ENCODE measurements around the gene OSR1. TPM values are rescaled to one million over a fixed set of nuclear protein-coding genes. Genes with fewer than 3 reads are reported as not detected.

Gene OSR1
- polyA plus RNA-seq, 1 of the 3 experiments (the other 2 are of a cell fraction), result 76.6 TPM

DNA sequence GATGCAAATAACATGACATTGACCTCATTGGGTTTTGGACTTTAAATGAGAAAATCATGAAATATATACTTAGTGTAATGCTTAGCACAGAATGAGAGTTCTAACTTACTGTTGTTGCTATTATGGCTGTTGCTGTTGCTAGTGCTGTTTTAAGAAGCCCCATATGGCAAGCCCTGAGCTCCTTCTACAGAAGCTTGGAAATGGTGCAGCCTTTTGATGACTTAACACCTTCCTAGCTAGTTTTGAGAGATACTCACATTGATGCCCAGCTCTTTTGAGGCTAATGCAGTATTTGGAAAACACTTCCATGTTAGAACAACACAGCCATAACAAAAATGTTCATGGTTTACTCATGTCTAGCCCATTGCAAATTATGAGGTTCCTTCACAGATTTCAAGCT is 30.9 kb downstream of the OSR1 start:
- DNase-seq, result no peak
- POLR2A ChIA-PET, result no interaction called here

GRCh38 chr2:19321946-19322345 is 36.5 kb downstream of the OSR1 start:
- no peak overlapping the region for H3K4me3 ChIP-seq (ENCODE audit: low read depth in 2 of 2, low read length in 1 of 2)
- H2AFZ ChIP-seq (ENCODE audit: low read depth), result no peak overlapping the region
- TF ChIP-seq PBX3 (IDR thresholded peaks at IDR 0.05) (0 out of 2 replicates have a peak, but pooled peaks have one; percentile 6), ZBTB33 (IDR thresholded peaks at IDR 0.05; ENCODE audit: borderline replicate concordance, low read depth) (no peak), TCF12 (IDR thresholded peaks at IDR 0.05) (peak; percentile 12; the same call in 1 of the 2 replicates)
- H3K36me3 ChIP-seq (replicated peaks in 1 of 2; ENCODE audit: control insufficient read depth in 1 of 2, insufficient read depth in 2 of 2, low read length in 1 of 2), result no peaks in the 10 kb centered on the region
- H3K79me2 ChIP-seq (ENCODE audit: insufficient read depth), result no peaks in the 10 kb centered on the region
- H3K9me3 ChIP-seq, result no peaks in the 10 kb centered on the region
- H3F3A ChIP-seq (replicated peaks; ENCODE audit: insufficient read depth), result no peaks in the 10 kb centered on the region
- no peak for DNase-seq
- no peaks in the 10 kb centered on the region for H4K20me1 ChIP-seq (ENCODE audit: insufficient read depth)
- no peak overlapping the region for H3K27ac ChIP-seq (ENCODE audit: low read depth in 2 of 2, low read length in 1 of 2)
- ChIA-PET CTCF (no interaction called here), POLR2A (no interaction called here)
- H3K4me1 ChIP-seq (ENCODE audit: control insufficient read depth in 1 of 2, insufficient read depth in 2 of 2, low read depth in 1 of 2, low read length in 1 of 2), result 0 out of 4 replicates have a peak, but pooled peaks cover 0 to 6% of the 10 kb centered on the region in 2 experiments
- no peaks in the 10 kb centered on the region for H3K9me2 ChIP-seq
- no peak overlapping the region for H3K4me2 ChIP-seq
- H3K9ac ChIP-seq, result no peak overlapping the region
- H3K27me3 ChIP-seq (ENCODE audit: insufficient read depth), result no peaks in the 10 kb centered on the region

More for the DNA sequence above, 30.9 kb downstream of the OSR1 start:
- Histone ChIP-seq H4K20me1 (ENCODE audit: insufficient read depth) (no peaks in the 10 kb centered on the region), H3F3A (replicated peaks; ENCODE audit: insufficient read depth) (no peaks in the 10 kb centered on the region), H3K9me3 (no peaks in the 10 kb centered on the region), H3K4me3 (ENCODE audit: low read depth in 2 of 2, low read length in 1 of 2) (no peak overlapping the region), H2AFZ (ENCODE audit: low read depth) (no peak overlapping the region), H3K27ac (ENCODE audit: low read depth in 2 of 2, low read length in 1 of 2) (no peak overlapping the region), H3K79me2 (ENCODE audit: insufficient read depth) (no peaks in the 10 kb centered on the region), H3K27me3 (ENCODE audit: insufficient read depth) (no peaks in the 10 kb centered on the region), H3K4me2 (no peak overlapping the region), H3K4me1 (ENCODE audit: control insufficient read depth in 1 of 2, insufficient read depth in 2 of 2, low read depth in 1 of 2, low read length in 1 of 2) (peaks cover 0 to 1% of the 10 kb centered on the region in 2 experiments; a peak in 1 of 4 replicates), H3K9ac (no peak overlapping the region), H3K36me3 (replicated peaks in 1 of 2; ENCODE audit: control insufficient read depth in 1 of 2, insufficient read depth in 2 of 2, low read length in 1 of 2) (no peaks in the 10 kb centered on the region), H3K9me2 (no peaks in the 10 kb centered on the region)
- CTCF ChIA-PET, result no interaction called here
- TF ChIP-seq CTCF (IDR thresholded peaks at IDR 0.05), result no peak

- H3K27ac ChIP-seq (ENCODE audit: low read depth in 2 of 2, low read length in 1 of 2), result no peak overlapping the region
- ChIA-PET POLR2A (interaction anchor here (0.7 kb wide), 1 partner anchor 12 kb away, joined by 3 read pairs; no protein-coding TSS in a partner anchor), CTCF (interaction anchor here (1.4 kb wide), 1 partner anchor 800 kb away, joined by 4 read pairs; no protein-coding TSS in a partner anchor)
- no peaks in the 10 kb centered on the region for H4K20me1 ChIP-seq (ENCODE audit: insufficient read depth)
- no peaks in the 10 kb centered on the region for H3K79me2 ChIP-seq (ENCODE audit: insufficient read depth)
- H3K9me3 ChIP-seq, result no peaks in the 10 kb centered on the region
- no peaks in the 10 kb centered on the region for H3K27me3 ChIP-seq (ENCODE audit: insufficient read depth)
- WGBS (ENCODE audit: low lambda C conversion rate), result 88% methylated on average over 1 of the region's 1 CpG
- no peak overlapping the region for H3K4me2 ChIP-seq
- DNase-seq, result no peak
- H3K9me2 ChIP-seq, result no peaks in the 10 kb centered on the region
- no peak overlapping the region for H3K4me3 ChIP-seq (ENCODE audit: low read depth in 2 of 2, low read length in 1 of 2)
- H3K9ac ChIP-seq, result no peak overlapping the region
- no peaks in the 10 kb centered on the region for H3F3A ChIP-seq (replicated peaks; ENCODE audit: insufficient read depth)
- no peak overlapping the region for H2AFZ ChIP-seq (ENCODE audit: low read depth)
- H3K36me3 ChIP-seq (replicated peaks in 1 of 2; ENCODE audit: control insufficient read depth in 1 of 2, insufficient read depth in 2 of 2, low read length in 1 of 2), result no peaks in the 10 kb centered on the region
- 0 out of 4 replicates have a peak, but pooled peaks cover 0 to 6% of the 10 kb centered on the region in 2 experiments for H3K4me1 ChIP-seq (ENCODE audit: control insufficient read depth in 1 of 2, insufficient read depth in 2 of 2, low read depth in 1 of 2, low read length in 1 of 2)
- TF ChIP-seq POLR2AphosphoS5 (IDR thresholded peaks at IDR 0.05; ENCODE audit: low read depth, low read length), result no peak
- TF ChIP-seq EP300 (IDR thresholded peaks at IDR 0.05; ENCODE audit: borderline replicate concordance in 1 of 2, low read depth in 1 of 2, low read length in 1 of 2), result no peak
- TF ChIP-seq FOXJ3 (CRISPR knock-in tag; IDR thresholded peaks at IDR 0.05), result no peak
- no peak for TF ChIP-seq FOSL2 (IDR thresholded peaks at IDR 0.05; ENCODE audit: borderline replicate concordance, low read depth)
- no peak for TF ChIP-seq CHD2 (IDR thresholded peaks at IDR 0.05; ENCODE audit: low read length, partially characterized antibody)
- TF ChIP-seq RCOR1 (IDR thresholded peaks at IDR 0.05; ENCODE audit: low read length), result no peak
- no peak for TF ChIP-seq YY1 (IDR thresholded peaks at IDR 0.05; ENCODE audit: low read depth)
- TF ChIP-seq TEAD4 (IDR thresholded peaks at IDR 0.05; ENCODE audit: borderline replicate concordance, insufficient read depth), result no peak
- no peak for TF ChIP-seq NRF1 (IDR thresholded peaks at IDR 0.05; ENCODE audit: low read depth, low read length)
- no peak for TF ChIP-seq TCF12 (IDR thresholded peaks at IDR 0.05)
- TF ChIP-seq, protein P1, sequence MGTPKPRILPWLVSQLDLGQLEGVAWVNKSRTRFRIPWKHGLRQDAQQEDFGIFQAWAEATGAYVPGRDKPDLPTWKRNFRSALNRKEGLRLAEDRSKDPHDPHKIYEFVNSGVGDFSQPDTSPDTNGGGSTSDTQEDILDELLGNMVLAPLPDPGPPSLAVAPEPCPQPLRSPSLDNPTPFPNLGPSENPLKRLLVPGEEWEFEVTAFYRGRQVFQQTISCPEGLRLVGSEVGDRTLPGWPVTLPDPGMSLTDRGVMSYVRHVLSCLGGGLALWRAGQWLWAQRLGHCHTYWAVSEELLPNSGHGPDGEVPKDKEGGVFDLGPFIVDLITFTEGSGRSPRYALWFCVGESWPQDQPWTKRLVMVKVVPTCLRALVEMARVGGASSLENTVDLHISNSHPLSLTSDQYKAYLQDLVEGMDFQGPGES (IDR thresholded peaks at IDR 0.05; ENCODE audit: low read depth, low read length), result no peak
- TF ChIP-seq, protein P2, sequence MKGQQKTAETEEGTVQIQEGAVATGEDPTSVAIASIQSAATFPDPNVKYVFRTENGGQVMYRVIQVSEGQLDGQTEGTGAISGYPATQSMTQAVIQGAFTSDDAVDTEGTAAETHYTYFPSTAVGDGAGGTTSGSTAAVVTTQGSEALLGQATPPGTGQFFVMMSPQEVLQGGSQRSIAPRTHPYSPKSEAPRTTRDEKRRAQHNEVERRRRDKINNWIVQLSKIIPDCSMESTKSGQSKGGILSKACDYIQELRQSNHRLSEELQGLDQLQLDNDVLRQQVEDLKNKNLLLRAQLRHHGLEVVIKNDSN (IDR thresholded peaks at IDR 0.05; ENCODE audit: borderline replicate concordance, low read depth), result no peak
Observed at GRCh38 chr2:19320813-19321212, 37.6 kb downstream of the OSR1 start.

All from SK-N-SH (cell line).